PFSK-1 (cell line): ENCODE data around the gene OR6N1.

Experiments used
- FOXP2 ChIP-seq: optimal IDR thresholded peaks from 2 replicates; pipeline ENCODE3; 2011; ENCODE audit warnings: borderline replicate concordance, control low read depth, inconsistent platforms; ENCODE audit not compliant: insufficient read depth; ENCODE audit errors: extremely low read length, extremely low read depth
- POLR2AphosphoS5 ChIP-seq: IDR thresholded peaks from 2 replicates; pipeline ENCODE4 v1.6.1; 2012; ENCODE audit warnings: low read depth, mild to moderate bottlenecking, control low read depth, low read length, moderate library complexity
- REST ChIP-seq, 2 experiments: IDR thresholded peaks; 2 replicates each; pipeline versions ENCODE4 v1.6.1 to v1.8.0; 2011 to 2012; ENCODE audit warnings: low read depth in 2 of 2, low read length in 2 of 2, control low read depth in 1 of 2, inconsistent platforms in 1 of 2, mild to moderate bottlenecking in 1 of 2, moderate library complexity in 1 of 2; ENCODE audit not compliant: insufficient read depth in 1 of 2
- SIN3A ChIP-seq: IDR thresholded peaks from 2 replicates; pipeline ENCODE4 v1.6.1; 2012; ENCODE audit warnings: mild to moderate bottlenecking, low read length, moderate library complexity, borderline replicate concordance; ENCODE audit not compliant: insufficient read depth
- TAF1 ChIP-seq: IDR thresholded peaks from 2 replicates; pipeline ENCODE4 v1.6.1; 2012; ENCODE audit warnings: low read length, control low read depth, borderline replicate concordance; ENCODE audit not compliant: insufficient read depth

Gene OR6N1

GRCh38 chr1:158809862-158810261 lies 37.9 kb upstream of the OR6N1 start:
- no peak for TF ChIP-seq FOXP2
- no peak for TF ChIP-seq TAF1
- no peak for TF ChIP-seq POLR2AphosphoS5
- no peak for TF ChIP-seq SIN3A
- TF ChIP-seq REST (IDR thresholded peaks at IDR 0.05; ENCODE audit: insufficient read depth in 1 of 2, low read depth in 2 of 2, low read length in 2 of 2), result no peak

GRCh38 chr1:158809256-158809655 lies 37.3 kb upstream of the OR6N1 start:
- TF ChIP-seq SIN3A (no peak), FOXP2 (no peak), TAF1 (no peak), POLR2AphosphoS5 (no peak), REST (IDR thresholded peaks at IDR 0.05; ENCODE audit: insufficient read depth in 1 of 2, low read depth in 2 of 2, low read length in 2 of 2) (no peak)

GRCh38 chr1:158806916-158807536 lies 35.0 kb upstream of the OR6N1 start:
- TF ChIP-seq SIN3A, result no peak
- TF ChIP-seq POLR2AphosphoS5, result no peak
- no peak for TF ChIP-seq TAF1

- TF ChIP-seq REST (IDR thresholded peaks at IDR 0.05; ENCODE audit: insufficient read depth in 1 of 2, low read depth in 2 of 2, low read length in 2 of 2) (no peak), TAF1 (no peak), POLR2AphosphoS5 (no peak), SIN3A (no peak), FOXP2 (no peak)
Observed at GRCh38 chr1:158803678-158804077, 31.7 kb upstream of the OR6N1 start.

GRCh38 chr1:158801396-158801795 lies 29.4 kb upstream of the OR6N1 start:
- TF ChIP-seq REST (IDR thresholded peaks at IDR 0.05; ENCODE audit: insufficient read depth in 1 of 2, low read depth in 2 of 2, low read length in 2 of 2) (no peak), FOXP2 (no peak), TAF1 (no peak), SIN3A (no peak), POLR2AphosphoS5 (no peak)
